Osteocyte (in vitro differentiated cells): ENCODE measurements around the gene CTDSPL. TPM values are rescaled to one million over a fixed set of nuclear protein-coding genes. Genes with fewer than 3 reads are reported as not detected.

Source experiments
- DNase-seq: peaks from one replicate; pipeline ENCODE4 v3.0.0; 2021; ENCODE audit warnings: mixed read lengths; ENCODE audit not compliant: unreplicated experiment; ENCODE audit errors: extremely low spot score
- H3K27ac Mint-ChIP-seq: one replicate; pipeline ENCODE4 v1.8.0; 2021; ENCODE audit warnings: mild to moderate bottlenecking, mixed read lengths; ENCODE audit not compliant: unreplicated experiment
- H3K27me3 Mint-ChIP-seq: one replicate; pipeline ENCODE4 v1.8.0; 2021; ENCODE audit warnings: mixed read lengths; ENCODE audit not compliant: unreplicated experiment
- H3K36me3 Mint-ChIP-seq: one replicate; pipeline ENCODE4 v1.8.0; 2021; ENCODE audit warnings: mixed read lengths; ENCODE audit not compliant: unreplicated experiment
- H3K4me1 Mint-ChIP-seq: one replicate; pipeline ENCODE4 v1.8.0; 2021; ENCODE audit warnings: mixed read lengths; ENCODE audit not compliant: unreplicated experiment
- H3K4me3 Mint-ChIP-seq: one replicate; pipeline ENCODE4 v1.8.0; 2021; ENCODE audit warnings: mild to moderate bottlenecking, moderate library complexity, mixed read lengths; ENCODE audit not compliant: unreplicated experiment
- H3K9me3 Mint-ChIP-seq: one replicate; pipeline ENCODE4 v1.8.0; 2021; ENCODE audit warnings: mixed read lengths; ENCODE audit not compliant: unreplicated experiment
- CTCF ChIP-seq: fragments of 200-600 bp; sonication (generic); IDR thresholded peaks from 2 replicates; pipeline ENCODE4 v1.5.0; 2021; ENCODE audit warnings: antibody characterized with exemption, mild to moderate bottlenecking, moderate library complexity
- total RNA-seq: library from RNA; stranded (reverse); gene quantifications from 2 replicates; pipeline ENCODE4 v1.2.1, GENCODE V29; 2021

Gene CTDSPL
- total RNA-seq, 1 donor from 2014 or later = 71.6 TPM

GRCh38 chr3:37905346-37905745 lies 43.7 kb downstream of the CTDSPL start:
- Mint-ChIP-seq H3K36me3 (peaks cover 8% of the 10 kb centered on the region), H3K27me3 (no peaks in the 10 kb centered on the region), H3K4me1 (peaks cover 68% of the 10 kb centered on the region), H3K9me3 (no peaks in the 10 kb centered on the region), H3K4me3 (no peak overlapping the region), H3K27ac (peak overlapping the region; percentile 91)
- TF ChIP-seq CTCF = no peak
- DNase-seq = no peak

DNA sequence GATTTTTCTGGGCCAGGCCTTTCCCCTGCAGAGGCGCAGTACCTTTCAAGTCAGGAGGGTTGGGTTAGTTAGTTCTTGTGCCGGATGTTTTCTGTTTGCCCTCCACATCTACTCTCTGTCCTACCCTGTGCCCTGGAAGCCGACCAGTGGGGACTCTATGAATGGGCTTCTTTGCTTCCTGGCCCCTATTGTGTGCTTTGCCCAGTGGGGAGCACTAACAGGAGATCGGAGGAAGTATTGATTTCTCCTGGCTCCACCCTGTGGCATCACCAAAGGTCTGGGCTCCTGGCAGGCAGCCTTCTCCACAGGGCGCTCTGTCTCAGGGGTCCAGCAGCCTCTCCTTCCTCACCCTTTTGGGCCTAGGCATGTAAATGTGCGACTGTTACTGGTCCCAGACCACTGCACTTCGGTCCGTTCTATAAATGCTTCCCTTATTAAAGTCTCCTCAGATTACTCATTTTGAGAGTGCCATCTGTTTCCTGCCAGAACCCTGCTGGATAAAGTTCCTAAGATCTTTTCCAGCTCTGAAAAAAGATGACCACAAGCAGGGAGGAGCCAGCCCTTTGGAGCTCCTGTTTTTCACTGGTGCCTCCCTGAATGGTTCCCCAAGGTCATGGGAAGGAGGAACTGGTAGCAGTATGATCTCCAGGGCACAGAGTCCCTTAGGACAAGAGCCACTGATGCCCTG lies 44.5 kb downstream of the CTDSPL start:
- no peak for TF ChIP-seq CTCF
- H3K27me3 Mint-ChIP-seq = no peaks in the 10 kb centered on the region
- H3K4me1 Mint-ChIP-seq = peaks cover 73% of the 10 kb centered on the region
- no peak overlapping the region for H3K4me3 Mint-ChIP-seq
- no peaks in the 10 kb centered on the region for H3K9me3 Mint-ChIP-seq
- no peak for DNase-seq
- H3K27ac Mint-ChIP-seq = peak overlapping the region; percentile 91
- H3K36me3 Mint-ChIP-seq = peaks cover 8% of the 10 kb centered on the region

GRCh38 chr3:37906734-37907282 lies 45.1 kb downstream of the CTDSPL start:
- H3K27me3 Mint-ChIP-seq = no peaks in the 10 kb centered on the region
- H3K27ac Mint-ChIP-seq = peak overlapping the region; percentile 91
- peaks cover 7% of the 10 kb centered on the region for H3K36me3 Mint-ChIP-seq
- no peaks in the 10 kb centered on the region for H3K9me3 Mint-ChIP-seq
- H3K4me1 Mint-ChIP-seq = peaks cover 77% of the 10 kb centered on the region
- H3K4me3 Mint-ChIP-seq = no peak overlapping the region
- DNase-seq = no peak
- TF ChIP-seq CTCF = no peak

GRCh38 chr3:37907371-37907770 lies 45.7 kb downstream of the CTDSPL start:
- no peak for DNase-seq
- H3K36me3 Mint-ChIP-seq = peaks cover 10% of the 10 kb centered on the region
- peaks cover 77% of the 10 kb centered on the region for H3K4me1 Mint-ChIP-seq
- no peaks in the 10 kb centered on the region for H3K27me3 Mint-ChIP-seq
- H3K4me3 Mint-ChIP-seq = no peak overlapping the region
- no peaks in the 10 kb centered on the region for H3K9me3 Mint-ChIP-seq
- H3K27ac Mint-ChIP-seq = peak overlapping the region; percentile 67
- no peak for TF ChIP-seq CTCF

- Mint-ChIP-seq H3K27ac (peak overlapping the region; percentile 67), H3K9me3 (no peaks in the 10 kb centered on the region), H3K27me3 (no peaks in the 10 kb centered on the region), H3K4me3 (no peak overlapping the region), H3K36me3 (peaks cover 14% of the 10 kb centered on the region), H3K4me1 (peaks cover 73% of the 10 kb centered on the region)
- TF ChIP-seq CTCF = no peak
- no peak for DNase-seq
Observed at GRCh38 chr3:37907906-37908305, 46.2 kb downstream of the CTDSPL start.
